Measurements from ENCODE around the gene NPLOC4. TPM values are rescaled to one million over a fixed set of nuclear protein-coding genes. Genes with fewer than 3 reads are reported as not detected.

Gene NPLOC4
- total and polyA plus RNA-seq, 8 donors = 24.0 to 284 (median 54.8) TPM

- peaks cover 48 to 96% (median 95%) of the 10 kb centered on the region in 4 donors for H3K36me3 ChIP-seq
- DNase-seq = no peak
- no peaks in the 10 kb centered on the region for H3K4me1 ChIP-seq
- no peaks in the 10 kb centered on the region for H3K27me3 ChIP-seq
- H3K9me3 ChIP-seq = no peaks in the 10 kb centered on the region
- 86 to 92% (median 91%) methylated on average over 12 to 16 of the region's 16 CpGs for WGBS, 5 donors
- intact Hi-C loops (cut with DNase I; ENCODE audit: low total_unique reads) = no loop called here
- no peak overlapping the region for H3K27ac ChIP-seq
- no peak for TF ChIP-seq POLR2A (IDR thresholded peaks at IDR 0.05)
- TF ChIP-seq EP300 (IDR thresholded peaks at IDR 0.05) = no peak
- TF ChIP-seq POLR2AphosphoS5 (IDR thresholded peaks at IDR 0.05) = no peak
- no peak for TF ChIP-seq CTCF (IDR thresholded peaks at IDR 0.05)
- no peak overlapping the region for H3K4me3 ChIP-seq
These were observed 92.5 kb downstream of the NPLOC4 start for GRCh38 chr17:81544281-81544974.

- no peak for TF ChIP-seq POLR2A (IDR thresholded peaks at IDR 0.05)
- no peak for TF ChIP-seq EP300 (IDR thresholded peaks at IDR 0.05)
- no peak for TF ChIP-seq POLR2AphosphoS5 (IDR thresholded peaks at IDR 0.05)
- TF ChIP-seq CTCF (IDR thresholded peaks at IDR 0.05) = no peak
- peaks cover 48 to 96% (median 95%) of the 10 kb centered on the region in 4 donors for H3K36me3 ChIP-seq
- H3K27ac ChIP-seq = no peak overlapping the region
- H3K4me3 ChIP-seq = no peak overlapping the region
- no peak for DNase-seq
- intact Hi-C loops (cut with DNase I; ENCODE audit: low total_unique reads) = no loop called here
- 94 to 97% (median 96%) methylated on average over 13 to 15 of the region's 15 CpGs for WGBS, 5 donors
- no peaks in the 10 kb centered on the region for H3K9me3 ChIP-seq
- H3K27me3 ChIP-seq = no peaks in the 10 kb centered on the region
- no peaks in the 10 kb centered on the region for H3K4me1 ChIP-seq
These were observed 93.2 kb downstream of the NPLOC4 start for GRCh38 chr17:81543756-81544155.

- H3K27ac ChIP-seq = no peak overlapping the region
- no peaks in the 10 kb centered on the region for H3K9me3 ChIP-seq
- no peak overlapping the region for H3K4me3 ChIP-seq
- intact Hi-C loops (cut with DNase I; ENCODE audit: low total_unique reads) = no loop called here
- peaks cover 0 to 3% (median 0%) of the 10 kb centered on the region in 3 donors for H3K27me3 ChIP-seq
- DNase-seq = no peak
- H3K4me1 ChIP-seq = no peaks in the 10 kb centered on the region
- 86 to 94% (median 88%) methylated on average over 13 to 14 of the region's 14 CpGs for WGBS, 5 donors
- TF ChIP-seq POLR2AphosphoS5 (IDR thresholded peaks at IDR 0.05) (no peak), POLR2A (IDR thresholded peaks at IDR 0.05) (no peak), EP300 (IDR thresholded peaks at IDR 0.05) (no peak), CTCF (IDR thresholded peaks at IDR 0.05) (no peak)
- H3K36me3 ChIP-seq = peaks cover 46 to 96% (median 95%) of the 10 kb centered on the region in 4 donors
These were observed 93.6 kb downstream of the NPLOC4 start for GRCh38 chr17:81543339-81543675.

- H3K4me1 ChIP-seq = peaks cover 3 to 5% (median 5%) of the 10 kb centered on the region in 4 donors
- H3K27ac ChIP-seq = no peak overlapping the region
- WGBS, 5 donors = 82 to 93% (median 85%) methylated on average over 14 to 15 of the region's 15 CpGs
- DNase-seq = no peak
- TF ChIP-seq POLR2AphosphoS5 (IDR thresholded peaks at IDR 0.05) (no peak), CTCF (IDR thresholded peaks at IDR 0.05) (no peak), EP300 (IDR thresholded peaks at IDR 0.05) (no peak), POLR2A (IDR thresholded peaks at IDR 0.05) (no peak)
- H3K9me3 ChIP-seq = no peaks in the 10 kb centered on the region
- intact Hi-C loops (cut with DNase I; ENCODE audit: low total_unique reads) = no loop called here
- peaks cover 0 to 9% (median 4%) of the 10 kb centered on the region in 3 donors for H3K27me3 ChIP-seq
- H3K4me3 ChIP-seq = no peak overlapping the region
- H3K36me3 ChIP-seq = peaks cover 40 to 95% (median 92%) of the 10 kb centered on the region in 4 donors
These were observed 94.2 kb downstream of the NPLOC4 start for GRCh38 chr17:81542431-81543338.

Data from stomach (tissue), 9 donors.